Cardiac fibroblast (primary cell): Measurements from ENCODE around the gene THSD7B.
A peak's percentile ranks its signal among the peaks of the same experiment; 100 is the strongest.

Source experiments
- DNase-seq, 2 donors: peaks; one replicate each; pipeline versions ENCODE4 v3.0.0 to v3.0.0-alpha.2; 2010; ENCODE audit warnings: low read depth in 2 of 2
- H3K4me3 ChIP-seq, 2 donors: replicated peaks in 1 of 2; 1 replicate in 1 of 2; 2 replicates in 1 of 2; pipeline ENCODE4 v1.5.1; 2011; ENCODE audit warnings: low read depth in 2 of 2, low read length in 2 of 2, mild to moderate bottlenecking in 2 of 2, moderate library complexity in 1 of 2
- TF ChIP-seq, protein P1 (sequence below): IDR thresholded peaks from one replicate; pipeline ENCODE4 v1.5.1; 2011; ENCODE audit warnings: low read depth, mild to moderate bottlenecking, low read length, inconsistent platforms

The THSD7B gene

DNA sequence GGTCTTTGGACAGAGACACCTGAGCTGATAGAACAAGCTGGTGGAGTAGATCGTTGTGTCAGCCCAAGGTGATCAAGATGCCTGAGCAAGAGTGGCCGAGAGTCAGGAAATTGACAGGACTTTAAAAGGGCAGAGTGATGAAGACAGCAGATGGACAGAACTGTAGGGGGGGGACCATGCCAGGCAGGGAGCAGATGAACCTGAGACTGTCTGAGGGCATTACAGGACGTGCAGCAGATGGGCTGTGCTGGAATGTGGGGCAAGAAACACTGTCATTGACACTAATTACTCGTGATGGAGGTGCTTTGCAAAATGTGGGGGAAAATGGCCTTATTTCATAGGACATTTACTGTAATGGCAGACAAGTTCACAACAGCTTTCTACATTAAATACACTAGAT lies 225.0 kb downstream of the THSD7B start:
- TF ChIP-seq, protein P1, sequence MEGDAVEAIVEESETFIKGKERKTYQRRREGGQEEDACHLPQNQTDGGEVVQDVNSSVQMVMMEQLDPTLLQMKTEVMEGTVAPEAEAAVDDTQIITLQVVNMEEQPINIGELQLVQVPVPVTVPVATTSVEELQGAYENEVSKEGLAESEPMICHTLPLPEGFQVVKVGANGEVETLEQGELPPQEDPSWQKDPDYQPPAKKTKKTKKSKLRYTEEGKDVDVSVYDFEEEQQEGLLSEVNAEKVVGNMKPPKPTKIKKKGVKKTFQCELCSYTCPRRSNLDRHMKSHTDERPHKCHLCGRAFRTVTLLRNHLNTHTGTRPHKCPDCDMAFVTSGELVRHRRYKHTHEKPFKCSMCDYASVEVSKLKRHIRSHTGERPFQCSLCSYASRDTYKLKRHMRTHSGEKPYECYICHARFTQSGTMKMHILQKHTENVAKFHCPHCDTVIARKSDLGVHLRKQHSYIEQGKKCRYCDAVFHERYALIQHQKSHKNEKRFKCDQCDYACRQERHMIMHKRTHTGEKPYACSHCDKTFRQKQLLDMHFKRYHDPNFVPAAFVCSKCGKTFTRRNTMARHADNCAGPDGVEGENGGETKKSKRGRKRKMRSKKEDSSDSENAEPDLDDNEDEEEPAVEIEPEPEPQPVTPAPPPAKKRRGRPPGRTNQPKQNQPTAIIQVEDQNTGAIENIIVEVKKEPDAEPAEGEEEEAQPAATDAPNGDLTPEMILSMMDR = no peak
- H3K4me3 ChIP-seq = no peak overlapping the region
- no peak for DNase-seq

DNA sequence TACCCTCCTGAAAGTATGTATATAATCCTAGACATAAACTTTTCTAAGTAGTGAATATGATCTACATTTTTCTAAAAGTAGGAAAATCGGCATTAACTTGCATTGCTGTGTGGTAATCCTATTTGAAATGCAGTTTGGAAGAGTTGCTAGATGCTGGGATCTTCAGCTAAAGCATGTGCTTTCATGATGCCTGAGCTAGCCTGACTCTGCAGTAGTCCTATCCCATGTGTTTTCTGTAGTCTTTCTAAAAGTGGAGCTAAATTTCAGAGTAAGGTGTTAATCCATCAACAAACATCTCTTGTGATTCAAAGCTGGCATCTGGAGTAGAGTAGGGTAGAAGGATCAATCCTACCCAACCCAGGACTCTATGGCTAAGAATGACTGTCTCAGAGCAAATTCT lies 229.4 kb downstream of the THSD7B start:
- no peak for DNase-seq
- no peak overlapping the region for H3K4me3 ChIP-seq
- TF ChIP-seq, protein P1 = no peak

DNA sequence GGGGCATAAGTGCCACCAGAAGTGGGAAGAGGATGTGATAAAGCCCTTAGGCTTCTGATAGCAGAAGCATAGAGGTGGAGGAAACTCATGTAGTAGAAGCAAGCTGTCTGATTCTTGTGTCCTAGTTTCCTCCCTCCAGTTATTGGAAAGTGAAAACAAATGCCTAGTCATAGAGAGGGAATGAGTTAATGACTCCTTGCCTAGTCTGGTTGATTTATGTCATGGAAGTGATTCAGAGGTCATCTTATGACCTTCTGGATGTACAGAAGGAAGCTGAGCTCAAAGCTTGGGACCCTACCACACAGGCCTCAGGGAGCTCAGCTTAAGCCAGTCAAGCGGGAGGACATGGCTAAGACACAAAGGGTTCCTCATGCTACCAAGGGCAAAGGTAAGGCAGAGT lies 232.2 kb downstream of the THSD7B start:
- peak in 1 of 2 donors; percentile 21 for DNase-seq
- H3K4me3 ChIP-seq = no peak overlapping the region
- TF ChIP-seq, protein P1 = no peak

DNA sequence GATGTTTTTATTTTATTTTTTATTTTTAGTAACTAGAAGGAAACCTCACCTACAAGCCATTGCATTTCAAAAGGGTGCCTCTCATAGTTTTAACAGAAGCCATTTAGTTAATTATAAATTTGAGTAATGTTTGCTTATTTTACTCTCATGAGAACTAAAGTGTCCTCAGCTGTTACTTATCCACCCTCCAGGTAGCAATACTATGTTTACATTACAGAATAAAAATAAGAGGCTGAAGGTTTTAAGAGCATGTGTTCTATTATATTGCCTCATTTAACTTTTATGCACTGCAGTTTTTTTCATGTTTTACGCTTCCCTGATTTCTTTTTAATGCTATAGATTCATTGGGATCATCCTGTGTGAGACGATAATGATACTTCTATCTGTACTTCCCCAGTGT lies 235.5 kb downstream of the THSD7B start:
- DNase-seq = no peak
- TF ChIP-seq, protein P1 = no peak
- no peak overlapping the region for H3K4me3 ChIP-seq

DNA sequence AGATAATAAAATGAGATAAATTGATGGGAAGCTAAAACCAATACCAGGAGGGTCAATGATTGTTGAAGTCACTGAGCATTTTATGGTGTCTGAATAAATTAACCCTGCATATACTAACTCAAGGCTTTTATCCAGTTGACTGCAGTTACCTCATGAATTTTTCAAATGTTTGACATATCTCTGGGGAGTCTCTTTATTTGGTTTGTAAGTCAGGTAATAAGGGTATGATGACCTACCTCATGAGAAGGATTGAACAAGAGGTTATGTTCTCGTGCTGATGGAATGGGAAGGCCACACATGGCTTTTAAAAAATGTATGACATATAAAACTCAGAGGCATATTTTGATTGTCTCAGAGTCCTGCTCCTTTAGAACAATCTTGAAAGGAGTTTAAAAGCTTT lies 237.6 kb downstream of the THSD7B start:
- TF ChIP-seq, protein P1 = no peak
- no peak for DNase-seq
- no peak overlapping the region for H3K4me3 ChIP-seq

DNA sequence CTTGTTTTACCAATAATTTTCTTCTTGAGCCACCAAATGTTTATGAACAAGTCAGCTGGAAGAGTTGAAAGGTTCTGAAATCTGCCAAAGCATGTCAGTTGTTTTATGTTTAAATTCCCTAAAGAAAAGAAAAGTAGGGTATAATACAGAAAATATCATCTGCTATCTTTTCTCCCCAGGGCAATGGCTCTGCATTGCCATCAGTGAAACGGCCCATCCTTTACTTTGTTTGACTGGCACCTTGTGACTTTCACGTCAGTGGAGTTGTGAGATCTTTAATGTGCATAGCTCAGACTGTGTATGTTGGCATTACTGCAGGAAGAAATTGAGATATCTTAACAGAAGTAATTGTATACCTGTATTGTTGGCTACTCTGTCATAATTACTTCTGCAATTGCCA lies 239.9 kb downstream of the THSD7B start:
- no peak for DNase-seq
- H3K4me3 ChIP-seq = no peak overlapping the region
- TF ChIP-seq, protein P1 = no peak

DNA sequence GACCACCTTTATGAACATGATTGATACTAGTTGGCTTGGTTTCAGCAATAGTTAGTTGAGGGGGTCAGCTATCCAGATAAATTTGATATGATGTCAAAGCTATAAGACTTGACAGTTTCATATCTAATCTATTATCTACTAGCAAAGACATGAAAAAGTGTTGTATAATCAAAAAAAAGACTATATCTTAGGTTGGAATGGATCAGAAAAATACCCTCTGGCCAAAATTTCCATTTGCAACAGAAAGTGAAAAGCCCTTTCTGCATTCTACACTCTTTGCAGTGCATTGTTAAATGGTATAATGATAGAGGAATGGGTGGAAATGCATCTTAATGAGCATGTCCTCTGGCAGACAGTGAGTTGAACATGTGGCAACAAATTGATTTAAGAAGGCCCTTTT lies 242.6 kb downstream of the THSD7B start:
- DNase-seq = no peak
- no peak overlapping the region for H3K4me3 ChIP-seq
- TF ChIP-seq, protein P1 = no peak
